Heart left ventricle (tissue), 16 donors: ENCODE data around the gene TMEM135. TPM values are rescaled to one million over a fixed set of nuclear protein-coding genes. Genes with fewer than 3 reads are reported as not detected.

Experiments used
- ATAC-seq, 4 donors: fragments of 200-7000 bp; cut with Tn5 transposase; one replicate each; pipeline ENCODE4 v1.9.1; 2020 to 2022; ENCODE audit warnings: moderate library complexity in 4 of 4, mild to moderate bottlenecking in 3 of 4, moderate number of reproducible peaks in 1 of 4
- DNase-seq, 5 donors: peaks; one replicate each; pipeline ENCODE4 v3.0.0-alpha.2; 2020
- H3K27ac ChIP-seq, 12 donors: fragments of 200-600 bp; sonication (generic) in 4 of 12; one replicate each; pipeline versions ENCODE4 v1.5.0 to v1.8.0; 2016 to 2022; ENCODE audit warnings: mild to moderate bottlenecking in 2 of 12
- H3K27me3 ChIP-seq, 9 donors: fragments of 200-600 bp; sonication (generic) in 2 of 9; one replicate each; pipeline versions ENCODE4 v1.5.1 to v1.8.0; 2016 to 2022; ENCODE audit warnings: mild to moderate bottlenecking in 3 of 9
- H3K36me3 ChIP-seq, 9 donors: fragments of 200-600 bp; sonication (generic) in 2 of 9; one replicate each; pipeline versions ENCODE4 v1.5.0 to v1.8.0; 2018 to 2022; ENCODE audit warnings: mild to moderate bottlenecking in 2 of 9
- H3K4me1 ChIP-seq, 12 donors: fragments of 200-600 bp; sonication (generic) in 4 of 12; one replicate each; pipeline versions ENCODE4 v1.5.0 to v1.8.0; 2016 to 2022; ENCODE audit warnings: mild to moderate bottlenecking in 3 of 12
- H3K4me3 ChIP-seq, 12 donors: fragments of 200-600 bp; sonication (generic) in 4 of 12; one replicate each; pipeline versions ENCODE4 v1.5.0 to v1.8.0; 2017 to 2022; ENCODE audit warnings: mild to moderate bottlenecking in 9 of 12, moderate library complexity in 4 of 12
- H3K9me3 ChIP-seq, 12 donors: fragments of 200-600 bp; sonication (generic) in 4 of 12; one replicate each; pipeline versions ENCODE4 v1.5.0 to v1.8.0; 2016 to 2022; ENCODE audit warnings: mild to moderate bottlenecking in 1 of 12
- CTCF ChIP-seq, 12 donors: fragments of 200-600 bp; sonication (generic) in 4 of 12; IDR thresholded peaks; one replicate each; pipeline versions ENCODE4 v1.5.0 to v1.8.0; 2018 to 2022; ENCODE audit warnings: antibody characterized with exemption in 12 of 12, mild to moderate bottlenecking in 5 of 12
- POLR2A ChIP-seq, 2 donors: fragments of 450-650 bp; IDR thresholded peaks; one replicate each; pipeline ENCODE4 v1.6.1; 2017; ENCODE audit warnings: antibody characterized with exemption in 2 of 2, mild to moderate bottlenecking in 2 of 2, moderate library complexity in 2 of 2
- WGBS, 4 donors: extraction: QIAGEN DNeasy Blood & Tissue Kit in 2 of 4; methylation state at CpG; one replicate each; pipeline versions ENCODE4 v1.1.5 to v1.1.7; 2013 to 2018; 5-methylcytosine and 5-hydroxymethylcytosine counted together
- intact Hi-C, 10 donors: fragments of 100-400 bp; cut with DNase I; formaldehyde crosslinking; loops; one replicate each; pipeline versions ENCODE4 v1.11.1 to v1.14.2; 2022
- polyA plus RNA-seq, 2 donors: library from polyadenylated mRNA; stranded (reverse); fragments of 200-250 nt; gene quantifications; one replicate each; pipeline ENCODE4 v1.2.3, GENCODE V29; 2013
- total RNA-seq, 9 donors: library from RNA; depleted of rRNA in 2 of 9; stranded (reverse); fragments of >200 nt in 2 of 9; fragmentation: NEBNext Ultra II Directional in 3 of 9; extraction: Animal tissue kit (Norgen Biotek cat#: 25700) in 3 of 9; gene quantifications; one replicate each; pipeline versions ENCODE4 v1.1.0 to v1.2.4, GENCODE V29; 2016 to 2023
- donor health status: ischemic (EF 13 %, LVEDD 7.1; RV severe dilation, severe dysfunction).
- donor health status: healthy with polysubstance abuse.
- donor health status: DM: no; HTN: yes; CAD: no.
- donor health status: DM: no; HTN: no; CAD: no.
- donor health status: ischemic (EF 25% LVEDD 6.9; RV normal size, moderate dysfunction).
- donor health status: ischemic (EF 25% LVEDD 5.7; RV mildly dilated, moderate dysfunction).
- donor health status: healthy.
- donor health status: DM: yes; HTN: yes; CAD: no.
- donor health status: ischemic (EF 35%, LVEDD 5.7; RV mildly dilated, moderate dysfunction).
- donor health status: nonischemic (EF 11% LVEDD 7.7; RV severe dilation, severe dysfunction).
- donor health status: DM: yes; HTN: yes; CAD: no.
- donor health status: PGD.
- donor health status: ischemic (EF 29% LVEDD 5.4; RV normal size, mild dysfunction).
- donor health status: nonischemic (EF 23%, LVEDD 6.1; RV moderate dilation, normal function).

TMEM135 gene
- total and polyA plus RNA-seq, 11 donors = 3.9 to 22.7 (median 14.7) TPM

- no peaks in the 10 kb centered on the region for H3K36me3 ChIP-seq
- intact Hi-C loops = no loop called here
- peaks cover 0 to 14% (median 1%) of the 10 kb centered on the region in 12 donors for H3K4me1 ChIP-seq
- H3K4me3 ChIP-seq = no peak overlapping the region
- 90 to 93% (median 93%) methylated on average over 2 of the region's 2 CpGs for WGBS, 4 donors
- no peaks in the 10 kb centered on the region for H3K27me3 ChIP-seq
- no peak for TF ChIP-seq POLR2A (IDR thresholded peaks at IDR 0.05)
- TF ChIP-seq CTCF (IDR thresholded peaks at IDR 0.05) = no peak
- ATAC-seq = no peak
- no peak overlapping the region for H3K27ac ChIP-seq
- no peak for DNase-seq
- no peaks in the 10 kb centered on the region for H3K9me3 ChIP-seq
These were observed 163.6 kb downstream of the TMEM135 start for GRCh38 chr11:87201376-87201775.

- H3K36me3 ChIP-seq = no peaks in the 10 kb centered on the region
These were observed 166.3 kb downstream of the TMEM135 start for GRCh38 chr11:87203907-87204602.

GRCh38 chr11:87212891-87213290 lies 175.2 kb downstream of the TMEM135 start:
- H3K4me1 ChIP-seq = no peaks in the 10 kb centered on the region
- intact Hi-C loops = no loop called here
- no peak overlapping the region for H3K4me3 ChIP-seq
- no peaks in the 10 kb centered on the region for H3K36me3 ChIP-seq
- TF ChIP-seq CTCF (IDR thresholded peaks at IDR 0.05) (no peak), POLR2A (IDR thresholded peaks at IDR 0.05) (no peak)
- 86 to 95% (median 91%) methylated on average over 1 of the region's 1 CpG for WGBS, 4 donors
- no peaks in the 10 kb centered on the region for H3K27me3 ChIP-seq
- H3K27ac ChIP-seq = no peak overlapping the region
- DNase-seq = no peak
- H3K9me3 ChIP-seq = peaks cover 0 to 8% (median 0%) of the 10 kb centered on the region in 12 donors
- no peak for ATAC-seq

More at GRCh38 chr11:87203907-87204602, 166.3 kb downstream of the TMEM135 start:
- ATAC-seq (no peak), DNase-seq (no peak)
- H3K27me3 ChIP-seq = no peaks in the 10 kb centered on the region
- TF ChIP-seq CTCF (IDR thresholded peaks at IDR 0.05) = no peak
- TF ChIP-seq POLR2A (IDR thresholded peaks at IDR 0.05) = no peak
- no peaks in the 10 kb centered on the region for H3K9me3 ChIP-seq
- 70 to 84% (median 81%) methylated on average over 5 of the region's 5 CpGs for WGBS, 4 donors
- intact Hi-C loops = no loop called here
- no peak overlapping the region for H3K27ac ChIP-seq
- H3K4me3 ChIP-seq = no peak overlapping the region
- peaks cover 0 to 3% (median 0%) of the 10 kb centered on the region in 12 donors for H3K4me1 ChIP-seq

GRCh38 chr11:87213444-87213843 lies 175.7 kb downstream of the TMEM135 start:
- DNase-seq (no peak), ATAC-seq (no peak)
- no peak overlapping the region for H3K27ac ChIP-seq
- 89 to 95% (median 91%) methylated on average over 2 of the region's 2 CpGs for WGBS, 4 donors
- H3K4me1 ChIP-seq = no peaks in the 10 kb centered on the region
- H3K36me3 ChIP-seq = no peaks in the 10 kb centered on the region
- intact Hi-C loops = no loop called here
- no peak for TF ChIP-seq POLR2A (IDR thresholded peaks at IDR 0.05)
- no peak for TF ChIP-seq CTCF (IDR thresholded peaks at IDR 0.05)
- no peak overlapping the region for H3K4me3 ChIP-seq
- peaks cover 0 to 8% (median 0%) of the 10 kb centered on the region in 12 donors for H3K9me3 ChIP-seq
- H3K27me3 ChIP-seq = no peaks in the 10 kb centered on the region
